ENCODE results near the gene PTPRN2. TPM values are rescaled to one million over a fixed set of nuclear protein-coding genes. Genes with fewer than 3 reads are reported as not detected.
A peak's percentile ranks its signal among the peaks of the same experiment; 100 is the strongest.

PTPRN2 gene
- total and polyA plus RNA-seq, 2 of the 8 experiments (the other 6 are each of a cell fraction or from before 2014, with no cell fraction given) = 2.6 to 4.5 TPM

GRCh38 chr7:158353606-158354570 is 233.7 kb downstream of the PTPRN2 start:
- Histone ChIP-seq H3K36me3 (ENCODE audit: control insufficient read depth in 2 of 4, insufficient read depth in 4 of 4, low read length in 3 of 4) (no peaks in the 10 kb centered on the region), H3K14ac (ENCODE audit: insufficient read length) (no peak overlapping the region), H4K5ac (ENCODE audit: insufficient read length, low read depth, low read length) (no peak overlapping the region), H3K79me1 (ENCODE audit: low read depth, low read length) (no peaks in the 10 kb centered on the region), H2AK5ac (ENCODE audit: low read depth, low read length) (no peak overlapping the region), H3K56ac (replicated peaks; ENCODE audit: insufficient read length, low read depth, low read length) (no peak overlapping the region), H3K4ac (replicated peaks; ENCODE audit: insufficient read length, low read depth, low read length) (no peak overlapping the region), H2AFZ (ENCODE audit: low read length) (no peak overlapping the region), H4K8ac (ENCODE audit: extremely low read depth, insufficient read depth, low read length) (no peak overlapping the region), H2BK12ac (ENCODE audit: low read depth, low read length) (peak overlapping the region; percentile 50; the same call in 1 of the 2 replicates), H3K18ac (ENCODE audit: extremely low read depth, low read length) (no peak overlapping the region; the same call in 1 of the 2 replicates), H4K20me1 (replicated peaks in 1 of 2; ENCODE audit: control insufficient read depth in 1 of 2, insufficient read depth in 2 of 2, low read length in 2 of 2) (no peaks in the 10 kb centered on the region), H2BK20ac (ENCODE audit: low read length) (no peak overlapping the region; the same call in 1 of the 2 replicates), H2BK15ac (ENCODE audit: low read length) (no peak overlapping the region), H3K9ac (replicated peaks in 1 of 4; ENCODE audit: extremely low read depth in 1 of 4, low read depth in 3 of 4, low read length in 3 of 4) (no peak overlapping the region), H3K4me2 (ENCODE audit: insufficient read depth in 1 of 2, low read depth in 2 of 2, low read length in 2 of 2) (no peak overlapping the region; a peak in 1 of 4 replicates), H3K9me3 (ENCODE audit: insufficient read depth in 2 of 2, low read depth in 1 of 2, low read length in 1 of 2) (peaks cover 0 to 5% of the 10 kb centered on the region in 2 experiments; a peak in 1 of 4 replicates), H2BK5ac (ENCODE audit: low read depth, low read length) (no peak overlapping the region), H3K79me2 (ENCODE audit: control insufficient read depth in 1 of 2, insufficient read depth in 2 of 2, low read length in 2 of 2) (no peaks in the 10 kb centered on the region), H3K4me1 (replicated peaks in 1 of 4; ENCODE audit: control insufficient read depth in 3 of 4, insufficient read depth in 4 of 4, low read length in 3 of 4) (peaks cover 0 to 10% (median 4%) of the 10 kb centered on the region in 4 experiments; a peak in 4 of 7 replicates), H2BK120ac (replicated peaks; ENCODE audit: low read depth, low read length) (no peak overlapping the region), H3K27me3 (replicated peaks in 1 of 4; ENCODE audit: control insufficient read depth in 3 of 4, extremely low read depth in 1 of 4, insufficient read depth in 3 of 4, low read length in 3 of 4) (peaks cover 0 to 20% (median 11%) of the 10 kb centered on the region in 4 experiments; a peak in 4 of 7 replicates), H3K27ac (ENCODE audit: low read depth, low read length) (no peak overlapping the region), H4K91ac (replicated peaks; ENCODE audit: insufficient read length, low read length) (no peak overlapping the region), H3K4me3 (ENCODE audit: extremely low read depth in 1 of 4, insufficient read depth in 2 of 4, low read depth in 3 of 4, low read length in 4 of 4) (no peak overlapping the region), H3K23me2 (ENCODE audit: low read depth, low read length) (peaks cover 3% of the 10 kb centered on the region; the same call in 1 of the 2 replicates), H3K23ac (ENCODE audit: insufficient read length) (no peak overlapping the region)
- WGBS, 2 experiments (ENCODE audit: extremely low coverage in 1 of 2, insufficient coverage in 1 of 2, insufficient read length in 1 of 2, insufficient replicate concordance in 2 of 2, low coverage in 1 of 2, low lambda C conversion rate in 2 of 2, missing lambda C conversion rate in 1 of 2) = 46% methylated on average over 12 of the region's 12 CpGs; no CpG with 5 or more reads in 1 of the 2 experiments
- FAIRE-seq = peak; percentile 82
- POLR2A ChIA-PET (ENCODE audit: partially characterized antibody) = no interaction called here
- CTCF ChIA-PET (ENCODE audit: partially characterized antibody) = interaction anchor here (0.6 to 5.6 kb wide), 47 partner anchors 10 to 921 kb away, joined by 3 to 50 read pairs (median 4); no protein-coding TSS in a partner anchor
- DNase-seq (ENCODE audit: low read depth in 1 of 2, low spot score in 2 of 2) = peak in 1 of 2 experiments; percentile 81
- 0 out of 2 replicates have a peak, but pooled peaks have one; percentile 11 for TF ChIP-seq YY1 (IDR thresholded peaks at IDR 0.05; ENCODE audit: low read depth, low read length)
- TF ChIP-seq TBP (IDR thresholded peaks at IDR 0.05; ENCODE audit: low read depth, low read length) = no peak
- no peak for TF ChIP-seq SP2 (IDR thresholded peaks at IDR 0.05; ENCODE audit: low read length)
- TF ChIP-seq KDM1A (IDR thresholded peaks at IDR 0.05; ENCODE audit: borderline replicate concordance, low read length) = no peak
- no peak for TF ChIP-seq ZNF274 (IDR thresholded peaks at IDR 0.05; ENCODE audit: borderline replicate concordance, extremely low read depth, low read length)
- no peak for TF ChIP-seq GABPA (IDR thresholded peaks at IDR 0.05; ENCODE audit: borderline replicate concordance, insufficient read depth, low read length)
- no peak for TF ChIP-seq ASH2L (IDR thresholded peaks at IDR 0.05; ENCODE audit: low read length)
- no peak for TF ChIP-seq USF2 (IDR thresholded peaks at IDR 0.05; ENCODE audit: low read length)
- no peak for TF ChIP-seq RBBP5 (IDR thresholded peaks at IDR 0.05; ENCODE audit: borderline replicate concordance, low read depth, low read length)
- no peak for TF ChIP-seq POLR2AphosphoS5 (IDR thresholded peaks at IDR 0.05; ENCODE audit: low read depth, low read length)

Data from H1 (cell line).